HL-60 (cell line): ENCODE measurements around the gene KLHDC1.
"Not testable (repeated sequence)": the region's sequence is repeated elsewhere in the genome, so short reads cannot be mapped to it uniquely, and the experiment has no call there.

Source experiments
- GABPA ChIP-seq: IDR thresholded peaks from 2 replicates; pipeline ENCODE4 v1.6.1; 2012; ENCODE audit warnings: low read depth
- POLR2AphosphoS5 ChIP-seq: IDR thresholded peaks from 2 replicates; pipeline ENCODE4 v1.6.1; 2012; ENCODE audit warnings: low read depth
- TF ChIP-seq, protein P1 (sequence below): IDR thresholded peaks from one replicate; pipeline ENCODE4 v1.5.1; 2011; ENCODE audit warnings: low read length, control low read depth, inconsistent platforms; ENCODE audit not compliant: insufficient read depth

DNA sequence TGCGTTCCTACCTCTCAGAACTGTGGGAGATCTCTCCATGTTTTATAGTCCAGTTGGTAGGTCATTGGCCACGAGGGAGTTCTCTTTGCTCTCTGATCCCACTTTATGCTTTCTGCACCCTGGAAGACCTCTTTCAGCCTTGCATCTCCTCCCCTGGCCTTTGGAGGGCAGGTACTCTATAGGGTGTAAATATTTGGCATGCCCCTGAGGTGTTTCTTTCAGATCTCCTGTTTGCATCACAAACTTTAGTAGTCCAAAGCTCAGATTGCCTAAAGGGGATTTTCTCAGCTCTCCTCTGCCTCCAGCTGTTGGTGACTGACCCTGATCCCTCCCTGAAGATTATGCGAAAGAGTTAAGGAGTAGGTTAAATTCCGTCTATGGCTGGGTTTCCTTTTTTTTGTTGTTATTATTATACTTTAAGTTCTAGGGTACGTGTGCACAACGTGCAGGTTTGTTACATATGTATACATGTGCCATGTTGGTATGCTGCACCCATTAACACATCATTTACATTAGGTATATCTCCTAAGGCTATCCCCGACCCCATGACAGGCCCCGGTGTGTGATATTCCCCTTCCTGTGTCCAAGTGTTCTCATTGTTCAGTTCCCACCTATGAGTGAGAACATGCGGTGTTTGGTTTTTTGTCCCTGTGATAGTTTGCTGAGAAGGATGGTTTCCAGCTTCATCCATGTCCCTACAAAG, 29.0 kb downstream of the KLHDC1 start:
- TF ChIP-seq, protein P1, sequence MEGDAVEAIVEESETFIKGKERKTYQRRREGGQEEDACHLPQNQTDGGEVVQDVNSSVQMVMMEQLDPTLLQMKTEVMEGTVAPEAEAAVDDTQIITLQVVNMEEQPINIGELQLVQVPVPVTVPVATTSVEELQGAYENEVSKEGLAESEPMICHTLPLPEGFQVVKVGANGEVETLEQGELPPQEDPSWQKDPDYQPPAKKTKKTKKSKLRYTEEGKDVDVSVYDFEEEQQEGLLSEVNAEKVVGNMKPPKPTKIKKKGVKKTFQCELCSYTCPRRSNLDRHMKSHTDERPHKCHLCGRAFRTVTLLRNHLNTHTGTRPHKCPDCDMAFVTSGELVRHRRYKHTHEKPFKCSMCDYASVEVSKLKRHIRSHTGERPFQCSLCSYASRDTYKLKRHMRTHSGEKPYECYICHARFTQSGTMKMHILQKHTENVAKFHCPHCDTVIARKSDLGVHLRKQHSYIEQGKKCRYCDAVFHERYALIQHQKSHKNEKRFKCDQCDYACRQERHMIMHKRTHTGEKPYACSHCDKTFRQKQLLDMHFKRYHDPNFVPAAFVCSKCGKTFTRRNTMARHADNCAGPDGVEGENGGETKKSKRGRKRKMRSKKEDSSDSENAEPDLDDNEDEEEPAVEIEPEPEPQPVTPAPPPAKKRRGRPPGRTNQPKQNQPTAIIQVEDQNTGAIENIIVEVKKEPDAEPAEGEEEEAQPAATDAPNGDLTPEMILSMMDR, result not testable (repeated sequence)
- not testable (repeated sequence) for TF ChIP-seq POLR2AphosphoS5, GABPA
